ENCODE measurements around the gene PAX7.
A peak's percentile ranks its signal among the peaks of the same experiment; 100 is the strongest.
"Not testable (repeated sequence)": the region's sequence is repeated elsewhere in the genome, so short reads cannot be mapped to it uniquely, and the experiment has no call there.

The PAX7 gene

GRCh38 chr1:18630511-18631495 is at the start of gene PAX7:
Gene PAX7 (plus strand): TSS chr1:18630846. CDS start chr1:18631604, 758 bp downstream.
- DNase-seq, result no peak

DNA sequence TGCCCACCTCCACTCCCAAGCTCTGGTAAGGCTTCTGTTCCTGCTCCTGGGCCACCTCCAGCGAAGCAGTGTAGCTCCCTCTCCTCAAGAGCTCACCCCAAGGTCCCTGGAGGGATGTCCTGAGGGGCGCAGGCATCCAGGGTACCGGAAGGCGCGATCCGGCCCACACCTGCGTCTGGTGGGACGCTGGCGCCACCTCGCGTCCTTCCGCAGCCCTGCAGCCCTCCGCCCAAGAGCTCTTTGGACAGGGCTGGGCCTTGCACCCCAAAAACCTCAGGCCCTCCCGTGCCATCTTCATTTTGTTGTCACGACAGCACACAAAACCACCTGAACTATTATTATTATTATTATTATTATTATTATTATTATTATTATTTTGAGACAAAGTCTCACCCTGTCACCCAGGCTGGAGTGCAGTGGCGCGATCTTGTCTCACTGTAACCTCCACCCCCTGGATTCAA is 49.2 kb upstream of the PAX7 start:
- no peak for DNase-seq

- no peak for DNase-seq
Measured at GRCh38 chr1:18582890-18583289, 47.8 kb upstream of the PAX7 start.

DNA sequence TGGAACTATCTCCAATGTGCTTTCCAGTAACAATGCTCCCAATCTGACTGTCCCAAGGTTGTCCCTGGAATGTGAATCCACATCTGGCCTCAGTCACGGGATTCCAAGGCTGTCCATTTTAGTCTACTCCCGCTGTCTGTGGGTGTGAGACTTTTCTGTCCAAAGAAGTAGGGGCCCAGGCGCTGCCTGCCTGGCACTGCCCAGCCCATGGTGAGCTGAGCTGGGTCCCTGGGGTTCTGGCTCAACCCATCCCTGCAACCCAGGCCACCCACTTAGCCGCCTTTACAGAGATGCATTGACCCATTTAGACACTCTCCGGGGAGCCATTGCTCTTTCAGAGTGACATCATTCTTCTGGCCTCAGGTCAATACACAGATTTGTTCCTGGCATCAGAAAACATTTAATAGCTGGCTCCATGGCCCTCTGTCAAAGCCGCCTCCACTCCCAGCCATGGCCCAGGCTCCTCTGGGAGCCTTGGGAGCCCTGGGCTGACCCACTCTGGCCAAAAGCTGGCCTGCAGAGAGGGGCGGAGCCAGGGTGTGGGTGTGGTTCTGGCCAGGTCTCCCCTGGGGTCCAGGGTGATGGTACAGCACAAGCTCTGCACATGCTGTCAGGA is 47.2 kb upstream of the PAX7 start:
- no peak for DNase-seq

GRCh38 chr1:18586016-18586415 is 44.6 kb upstream of the PAX7 start:
- DNase-seq, result not testable (repeated sequence)

DNA sequence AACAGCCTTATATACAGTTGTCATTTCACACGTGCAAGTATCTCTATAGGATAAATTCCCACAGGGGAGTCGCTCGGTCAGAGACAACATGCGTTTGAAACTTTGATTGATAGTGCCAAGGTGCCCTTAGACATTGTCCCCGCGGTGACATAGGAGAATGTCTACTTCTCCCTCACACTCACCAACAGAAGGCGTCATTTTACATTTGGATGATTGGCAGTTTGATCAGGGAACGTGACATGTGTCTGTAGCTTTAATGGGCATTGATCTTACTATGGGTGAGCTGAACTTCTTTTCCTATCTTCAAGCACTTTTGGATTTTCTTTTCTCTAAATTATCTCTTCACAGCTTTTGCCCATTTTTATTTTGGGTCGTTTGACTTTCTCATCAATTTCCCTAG is 42.6 kb upstream of the PAX7 start:
- no peak for DNase-seq

- DNase-seq, result no peak
Measured at GRCh38 chr1:18592368-18592767, 38.3 kb upstream of the PAX7 start.

GRCh38 chr1:18597160-18598042 is 33.2 kb upstream of the PAX7 start:
- DNase-seq, result peak; percentile 52

DNA sequence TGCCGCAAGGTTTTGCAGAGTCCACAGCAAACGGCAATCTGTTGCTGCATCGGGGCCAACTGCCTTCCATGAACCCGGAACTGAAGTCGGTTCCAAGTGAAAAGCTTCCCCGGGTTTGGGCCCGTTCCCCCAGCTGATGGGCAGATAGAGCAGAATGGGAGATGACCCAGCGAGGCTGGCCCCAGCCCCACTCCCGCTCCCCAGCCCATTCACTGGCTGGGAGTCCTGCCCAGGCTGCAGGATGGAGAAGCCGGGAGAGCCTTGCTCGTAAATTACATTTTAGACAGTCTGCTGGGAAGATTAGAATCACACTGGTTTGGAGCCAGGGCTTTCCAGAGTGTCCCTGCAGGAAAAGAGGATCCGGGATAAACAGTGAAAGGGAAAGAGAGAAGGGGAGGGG is 31.6 kb upstream of the PAX7 start:
- no peak for DNase-seq

DNA sequence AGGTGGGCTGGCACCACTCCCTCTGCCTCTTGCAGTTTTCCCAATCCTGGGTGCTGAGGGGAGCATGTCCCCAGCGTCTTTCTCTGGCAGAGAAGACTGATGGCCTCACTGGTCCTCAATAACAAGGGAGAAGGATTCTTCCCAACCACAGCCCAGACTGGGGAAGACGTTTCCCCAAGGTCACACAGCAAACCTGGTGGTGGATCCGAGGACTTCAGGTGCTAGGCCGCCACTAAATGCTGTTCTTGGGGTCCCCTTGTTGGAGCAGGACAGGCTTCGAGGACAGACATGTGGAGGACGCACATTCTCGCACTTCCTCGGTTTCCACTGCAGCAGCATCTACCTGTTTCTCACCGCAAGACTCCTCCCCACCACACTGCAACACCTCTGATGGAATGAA is 30.9 kb upstream of the PAX7 start:
- no peak for DNase-seq

- no peak for DNase-seq
Measured at GRCh38 chr1:18602533-18603211, 28.0 kb upstream of the PAX7 start.

- no peak for DNase-seq
Measured at GRCh38 chr1:18603212-18603852, 27.3 kb upstream of the PAX7 start.

DNA sequence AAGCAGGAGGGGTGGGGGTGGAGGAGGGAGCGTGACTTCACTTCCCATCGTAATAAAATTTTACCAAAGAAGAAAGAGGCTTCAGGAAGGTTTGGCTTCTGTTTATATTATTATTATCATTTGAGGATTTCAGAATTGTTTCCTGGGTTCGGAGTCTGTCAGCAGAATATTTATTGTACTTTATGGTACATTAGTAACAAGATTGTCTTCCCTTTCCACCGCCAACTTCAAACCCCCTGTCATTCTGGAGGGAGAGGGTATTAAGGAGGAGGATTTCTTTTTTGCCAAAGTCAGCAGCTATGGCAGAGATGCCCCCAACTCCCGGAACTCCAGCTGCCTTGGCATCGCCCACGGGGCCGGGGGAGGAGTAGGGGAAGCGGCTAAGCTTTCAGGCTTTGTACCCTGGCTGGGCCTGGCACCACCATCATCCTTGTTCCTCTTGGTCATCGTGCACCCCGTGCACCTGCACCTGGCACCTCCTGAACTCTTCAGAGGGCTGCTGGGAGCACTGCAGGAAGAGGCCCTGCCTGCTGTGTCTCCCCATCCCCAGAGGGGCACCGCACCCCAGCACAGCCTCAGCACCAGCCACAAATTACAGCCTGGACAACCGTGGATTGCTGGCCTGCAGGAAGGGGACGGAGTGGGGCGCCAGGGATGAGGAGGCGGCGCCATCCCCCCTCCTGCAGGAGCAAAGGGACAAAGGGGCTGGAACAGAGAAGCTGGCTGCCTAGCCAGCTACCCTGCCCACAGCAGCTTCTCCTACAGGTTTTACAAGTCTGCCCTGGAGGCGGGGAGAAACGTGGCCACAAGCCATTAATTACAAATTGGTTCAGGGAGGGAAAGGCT is 24.0 kb upstream of the PAX7 start:
- no peak for DNase-seq

GRCh38 chr1:18607289-18607760 is 23.3 kb upstream of the PAX7 start:
- DNase-seq, result no peak

DNA sequence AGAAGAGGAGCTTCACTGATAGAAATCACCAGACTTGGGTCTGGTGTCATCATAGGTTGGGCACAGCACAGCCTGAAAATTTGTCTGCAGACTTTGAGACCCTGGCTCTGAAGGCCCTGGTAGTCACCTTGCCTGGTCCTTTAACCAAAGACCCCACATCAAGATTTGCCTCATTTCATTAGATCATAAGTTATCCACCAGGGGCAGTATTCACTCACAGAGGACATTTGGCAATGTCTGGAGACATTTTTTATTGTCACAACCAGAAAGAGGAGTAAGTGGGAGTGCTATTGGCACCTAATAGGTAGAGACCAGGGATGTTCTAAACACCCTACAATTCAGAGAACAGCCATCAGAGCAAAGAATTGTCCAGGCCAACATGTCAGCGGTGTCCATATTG is 22.1 kb upstream of the PAX7 start:
- no peak for DNase-seq

DNA sequence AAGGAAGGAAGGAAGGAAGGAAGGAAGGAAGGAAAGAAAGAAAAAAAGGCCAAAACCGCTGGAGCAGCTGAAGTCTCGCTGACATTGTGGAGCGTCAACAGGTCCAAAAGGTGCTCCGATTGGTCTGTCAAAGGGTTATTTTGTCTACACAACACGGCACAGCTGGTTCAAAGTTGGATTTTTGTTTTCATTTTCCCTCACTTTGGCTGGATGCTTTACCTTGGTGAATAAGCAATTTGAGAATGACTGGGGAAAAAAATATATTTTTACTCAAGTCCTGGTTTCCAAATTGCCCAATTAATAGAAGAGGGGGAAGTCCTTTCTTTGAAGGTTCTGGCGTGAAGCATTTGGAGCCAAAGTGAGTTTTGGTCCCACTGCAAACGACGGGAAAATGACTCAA is 19.3 kb upstream of the PAX7 start:
- no peak for DNase-seq

GRCh38 chr1:18612073-18612472 is 18.6 kb upstream of the PAX7 start:
- DNase-seq, result no peak

- no peak for DNase-seq
Measured at GRCh38 chr1:18614069-18614735, 16.4 kb upstream of the PAX7 start.

DNA sequence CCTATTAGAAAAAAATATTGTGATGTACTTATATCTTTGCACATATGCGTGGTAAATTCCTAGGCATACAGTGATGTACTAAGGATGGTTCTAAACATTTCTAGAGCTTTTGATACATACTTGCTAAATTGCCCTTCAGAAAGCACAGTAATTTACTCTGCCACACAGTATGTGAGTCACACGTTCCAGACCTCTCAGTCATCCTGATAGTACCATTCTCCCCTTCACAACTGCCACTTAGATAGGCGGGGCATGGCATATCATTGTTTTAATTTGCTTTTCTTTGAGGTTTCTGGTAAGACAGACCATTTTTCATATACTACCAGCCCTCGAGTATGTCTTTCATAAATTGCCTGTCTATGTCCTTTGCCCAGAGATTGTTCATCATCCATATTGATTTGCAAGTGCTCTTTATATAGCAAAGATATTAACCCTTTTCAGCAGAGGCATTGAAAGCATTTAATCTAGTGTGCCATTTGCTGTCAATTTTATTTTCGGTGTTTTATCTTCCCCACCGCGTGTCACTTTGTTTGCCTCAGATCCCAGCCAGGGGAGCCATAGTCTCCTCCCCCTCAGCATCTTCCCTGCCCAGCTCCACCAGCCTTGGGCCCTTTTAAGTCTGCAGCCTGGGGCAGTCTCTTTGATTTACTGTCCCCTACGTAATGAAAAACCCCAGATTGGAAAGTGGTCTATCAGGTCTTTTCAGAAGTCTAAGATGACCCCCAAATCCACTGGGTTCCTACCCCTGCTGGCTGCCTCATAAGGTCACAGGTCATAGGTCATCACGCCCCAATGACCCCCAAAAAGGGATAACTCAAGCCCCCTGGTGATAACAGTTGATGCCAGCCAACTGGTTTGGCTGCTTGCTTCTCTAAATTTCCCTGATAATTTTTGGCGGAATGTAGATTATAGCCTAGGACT is 11.8 kb upstream of the PAX7 start:
- DNase-seq, result no peak

Measured in OCI-M1 (cell line).